Natural killer cell treated with Interleukin-12 subunit alpha and Interleukin-12 subunit beta and Interleukin-15 and Interleukin-18, amount 100 ng/mL, for 72 hours (primary cell): ENCODE data around the gene CRHR1. TPM values are rescaled to one million over a fixed set of nuclear protein-coding genes. Genes with fewer than 3 reads are reported as not detected.

Source experiments
- ATAC-seq, 2 donors: fragments of 150-1000 bp; cut with Tn5 transposase in 1 of 2; sonication (Bioruptor Pico), chemical (Tn5 transposase) in 1 of 2; 2 replicates each; pipeline ENCODE4 v1.10.0; 2021
- DNase-seq: peaks from one replicate; pipeline ENCODE4 v3.0.0; 2022; ENCODE audit warnings: low spot score
- H3K27ac Mint-ChIP-seq, 2 donors: 1 replicate in 1 of 2; 2 replicates in 1 of 2; pipeline ENCODE4 v1.8.0; 2022; ENCODE audit warnings: mixed read lengths in 2 of 2, mild to moderate bottlenecking in 1 of 2, moderate library complexity in 1 of 2
- H3K27me3 Mint-ChIP-seq, 2 donors: 1 replicate in 1 of 2; 2 replicates in 1 of 2; pipeline ENCODE4 v1.8.0; 2022; ENCODE audit warnings: mixed read lengths in 2 of 2
- H3K36me3 Mint-ChIP-seq: one replicate; pipeline ENCODE4 v1.8.0; 2022; ENCODE audit warnings: mixed read lengths
- H3K4me1 Mint-ChIP-seq, 2 donors: 1 replicate in 1 of 2; 2 replicates in 1 of 2; pipeline ENCODE4 v1.8.0; 2022; ENCODE audit warnings: low read depth in 2 of 2, mixed read lengths in 2 of 2, mild to moderate bottlenecking in 1 of 2
- H3K4me3 Mint-ChIP-seq: one replicate; pipeline ENCODE4 v1.8.0; 2022; ENCODE audit warnings: mixed read lengths
- H3K9me3 Mint-ChIP-seq: 2 replicates; pipeline ENCODE4 v1.8.0; 2022; ENCODE audit warnings: mixed read lengths
- total RNA-seq, 2 donors: library from RNA; stranded (reverse); gene quantifications; one replicate each; pipeline ENCODE4 v1.2.3, GENCODE V29; 2022

Gene CRHR1
- total RNA-seq, 2 donors from 2014 or later = not detected

DNA sequence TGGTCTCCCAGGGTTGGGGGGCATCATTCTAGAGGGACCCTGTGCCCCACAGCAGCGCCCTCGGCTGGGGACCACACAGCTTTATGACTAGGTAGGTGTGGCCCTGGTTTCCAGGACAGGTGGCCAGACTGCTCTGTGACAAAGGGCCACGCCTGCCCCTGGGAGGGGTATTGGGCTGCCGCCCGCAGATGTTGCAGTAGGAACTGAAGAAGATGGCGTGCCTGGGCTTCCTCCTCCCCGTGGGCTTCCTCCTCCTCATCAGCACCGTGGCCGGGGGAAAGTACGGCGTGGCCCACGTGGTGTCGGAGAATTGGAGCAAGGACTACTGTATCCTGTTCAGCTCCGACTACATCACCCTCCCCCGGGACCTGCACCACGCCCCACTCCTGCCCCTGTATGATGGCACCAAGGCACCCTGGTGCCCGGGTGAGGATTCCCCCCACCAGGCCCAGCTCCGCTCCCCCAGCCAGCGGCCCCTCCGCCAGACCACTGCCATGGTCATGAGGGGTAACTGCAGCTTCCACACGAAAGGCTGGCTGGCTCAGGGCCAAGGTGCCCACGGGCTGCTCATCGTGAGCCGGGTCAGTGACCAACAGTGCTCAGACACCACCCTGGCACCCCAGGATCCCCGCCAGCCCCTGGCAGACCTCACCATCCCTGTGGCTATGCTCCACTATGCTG lies 60.7 kb downstream of the CRHR1 start, which contains the start of gene SPPL2C:
Gene SPPL2C (plus strand): TSS at position 187 of the 681 bp plus-strand sequence. CDS start 26 bp downstream, at position 213.
- Mint-ChIP-seq H3K4me3 (no peak within 1 kb of the TSS), H3K36me3 (no peaks in the 10 kb centered on the region), H3K27ac (no peak within 1 kb of the TSS), H3K4me1 (no peaks in the 10 kb centered on the region), H3K9me3 (no peaks in the 10 kb centered on the region), H3K27me3 (peaks cover 0 to 5% of the 10 kb centered on the region in 2 donors)
- DNase-seq (peak; percentile 42), ATAC-seq (no peak)

DNA sequence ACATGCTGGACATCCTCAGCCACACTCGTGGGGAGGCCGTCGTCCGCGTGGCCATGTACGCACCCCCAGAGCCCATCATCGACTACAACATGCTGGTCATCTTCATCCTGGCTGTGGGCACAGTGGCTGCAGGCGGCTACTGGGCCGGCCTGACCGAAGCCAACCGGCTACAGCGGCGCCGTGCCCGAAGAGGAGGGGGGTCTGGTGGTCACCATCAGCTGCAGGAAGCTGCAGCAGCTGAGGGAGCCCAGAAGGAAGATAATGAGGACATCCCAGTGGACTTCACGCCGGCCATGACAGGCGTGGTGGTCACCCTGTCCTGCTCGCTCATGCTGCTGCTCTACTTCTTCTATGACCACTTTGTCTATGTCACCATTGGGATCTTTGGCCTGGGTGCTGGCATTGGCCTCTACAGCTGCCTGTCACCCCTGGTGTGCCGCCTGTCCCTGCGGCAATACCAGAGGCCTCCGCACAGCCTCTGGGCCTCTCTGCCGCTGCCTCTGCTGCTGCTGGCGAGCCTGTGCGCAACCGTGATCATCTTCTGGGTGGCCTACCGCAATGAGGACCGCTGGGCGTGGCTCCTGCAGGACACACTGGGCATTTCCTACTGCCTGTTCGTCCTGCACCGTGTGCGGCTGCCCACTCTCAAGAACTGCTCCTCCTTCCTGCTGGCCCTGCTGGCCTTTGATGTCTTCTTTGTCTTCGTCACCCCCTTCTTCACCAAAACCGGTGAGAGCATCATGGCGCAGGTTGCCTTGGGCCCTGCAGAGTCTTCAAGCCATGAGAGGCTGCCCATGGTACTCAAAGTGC lies 61.5 kb downstream of the CRHR1 start:
- peak; percentile 56 for DNase-seq
- H3K4me3 Mint-ChIP-seq = no peak overlapping the region
- no peaks in the 10 kb centered on the region for H3K36me3 Mint-ChIP-seq
- no peaks in the 10 kb centered on the region for H3K9me3 Mint-ChIP-seq
- H3K27me3 Mint-ChIP-seq = peaks cover 0 to 5% of the 10 kb centered on the region in 2 donors
- no peak overlapping the region for H3K27ac Mint-ChIP-seq
- ATAC-seq = no peak
- H3K4me1 Mint-ChIP-seq = no peaks in the 10 kb centered on the region

DNA sequence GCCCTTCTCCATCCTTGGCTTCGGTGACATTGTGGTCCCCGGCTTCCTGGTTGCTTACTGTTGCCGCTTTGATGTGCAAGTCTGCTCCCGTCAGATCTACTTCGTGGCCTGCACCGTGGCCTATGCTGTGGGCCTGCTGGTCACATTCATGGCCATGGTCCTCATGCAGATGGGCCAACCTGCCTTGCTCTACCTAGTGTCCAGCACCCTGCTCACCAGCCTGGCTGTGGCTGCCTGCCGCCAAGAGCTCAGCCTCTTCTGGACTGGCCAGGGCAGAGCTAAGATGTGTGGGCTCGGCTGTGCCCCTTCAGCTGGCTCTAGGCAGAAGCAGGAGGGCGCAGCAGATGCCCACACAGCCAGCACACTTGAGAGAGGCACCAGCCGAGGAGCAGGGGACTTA lies 62.1 kb downstream of the CRHR1 start:
- no peaks in the 10 kb centered on the region for H3K9me3 Mint-ChIP-seq
- no peak overlapping the region for H3K27ac Mint-ChIP-seq
- H3K36me3 Mint-ChIP-seq = no peaks in the 10 kb centered on the region
- ATAC-seq (no peak), DNase-seq (peak; percentile 60)
- no peaks in the 10 kb centered on the region for H3K4me1 Mint-ChIP-seq
- no peak overlapping the region for H3K4me3 Mint-ChIP-seq
- peaks cover 0 to 5% of the 10 kb centered on the region in 2 donors for H3K27me3 Mint-ChIP-seq

DNA sequence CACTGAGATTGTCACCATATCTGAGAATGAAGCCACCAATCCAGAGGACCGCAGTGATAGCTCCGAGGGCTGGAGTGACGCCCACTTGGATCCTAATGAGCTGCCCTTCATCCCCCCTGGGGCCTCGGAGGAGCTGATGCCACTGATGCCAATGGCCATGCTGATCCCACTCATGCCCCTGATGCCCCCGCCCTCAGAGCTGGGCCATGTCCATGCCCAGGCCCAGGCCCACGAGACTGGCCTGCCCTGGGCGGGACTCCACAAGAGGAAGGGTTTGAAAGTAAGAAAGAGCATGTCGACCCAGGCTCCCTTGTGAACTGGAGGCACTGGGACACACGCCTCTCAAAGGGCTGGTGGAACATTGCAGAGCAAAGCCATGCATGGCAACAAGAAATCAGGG lies 62.5 kb downstream of the CRHR1 start:
- ATAC-seq = no peak
- H3K27me3 Mint-ChIP-seq = peaks cover 0 to 5% of the 10 kb centered on the region in 2 donors
- H3K27ac Mint-ChIP-seq = no peak overlapping the region
- H3K4me3 Mint-ChIP-seq = no peak overlapping the region
- H3K4me1 Mint-ChIP-seq = no peaks in the 10 kb centered on the region
- no peaks in the 10 kb centered on the region for H3K36me3 Mint-ChIP-seq
- DNase-seq = peak; percentile 50
- H3K9me3 Mint-ChIP-seq = no peaks in the 10 kb centered on the region

DNA sequence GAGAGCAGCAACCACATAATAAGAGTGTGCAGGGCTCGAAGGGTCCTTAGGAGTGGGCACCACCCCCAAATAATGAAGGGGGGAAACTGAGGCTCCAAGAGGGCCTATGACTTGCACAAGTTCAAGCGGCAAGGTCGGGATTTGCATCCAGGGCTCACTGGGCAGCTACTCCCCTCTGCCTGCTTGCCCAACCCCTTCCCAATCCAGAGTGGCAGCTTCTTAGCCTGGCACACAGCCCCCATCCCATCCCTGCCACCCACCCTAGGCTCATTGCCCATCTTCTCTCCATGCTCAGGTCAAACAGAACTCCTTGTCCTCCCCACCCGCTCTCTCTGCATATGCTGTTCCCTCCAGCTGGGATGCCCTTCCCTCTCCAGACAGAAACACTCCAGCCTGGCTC lies 63.0 kb downstream of the CRHR1 start:
- peaks cover 0 to 5% of the 10 kb centered on the region in 2 donors for H3K27me3 Mint-ChIP-seq
- no peaks in the 10 kb centered on the region for H3K4me1 Mint-ChIP-seq
- no peak overlapping the region for H3K27ac Mint-ChIP-seq
- peak; percentile 0 for DNase-seq
- no peaks in the 10 kb centered on the region for H3K9me3 Mint-ChIP-seq
- H3K4me3 Mint-ChIP-seq = no peak overlapping the region
- ATAC-seq = no peak
- no peaks in the 10 kb centered on the region for H3K36me3 Mint-ChIP-seq

DNA sequence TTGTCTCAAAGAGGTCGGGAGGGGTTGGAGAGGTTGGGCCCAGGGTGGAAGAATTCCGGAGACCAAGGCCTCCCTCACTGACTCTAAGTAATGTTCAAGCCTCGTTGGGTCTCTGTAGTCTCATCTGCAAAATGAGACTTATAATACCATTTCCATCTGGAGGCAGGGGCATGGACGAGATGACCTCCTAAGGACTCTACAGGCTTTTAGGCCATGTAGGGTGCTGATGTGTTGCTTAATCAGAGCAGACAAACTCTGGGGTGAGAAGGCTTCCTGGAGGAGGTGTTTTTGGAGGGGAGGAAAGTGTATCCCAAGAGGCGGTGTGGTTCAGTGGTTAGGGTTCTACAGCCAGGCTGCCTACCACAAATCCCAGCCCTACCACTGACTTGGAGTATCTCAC lies 63.6 kb downstream of the CRHR1 start:
- Mint-ChIP-seq H3K27ac (no peak overlapping the region), H3K9me3 (no peaks in the 10 kb centered on the region), H3K4me3 (no peak overlapping the region), H3K4me1 (peaks cover 2 to 4% of the 10 kb centered on the region in 2 donors), H3K27me3 (peaks cover 0 to 6% of the 10 kb centered on the region in 2 donors), H3K36me3 (no peaks in the 10 kb centered on the region)
- peak; percentile 15 for DNase-seq
- ATAC-seq = no peak

DNA sequence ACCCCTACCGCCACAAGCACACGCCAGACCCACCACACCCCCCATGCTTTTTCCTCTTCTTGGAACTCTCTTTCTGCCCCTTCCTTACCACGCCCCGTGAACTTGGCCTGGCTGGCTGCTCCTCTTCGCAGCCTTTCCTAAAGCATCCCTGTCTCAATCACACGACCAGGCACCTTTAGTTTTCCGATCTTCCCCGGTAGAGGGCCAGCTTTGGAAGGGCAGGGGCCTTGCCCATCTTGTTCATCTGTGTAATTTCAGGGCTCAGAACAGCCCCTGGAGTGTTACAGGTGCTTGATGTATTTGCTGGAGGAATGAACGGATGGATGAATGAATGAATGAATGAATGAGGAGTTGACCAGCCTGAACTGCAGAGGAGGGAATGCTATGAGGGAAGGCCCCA lies 64.3 kb downstream of the CRHR1 start:
- ATAC-seq (no peak), DNase-seq (no peak)
- H3K4me1 Mint-ChIP-seq = peaks cover 2 to 4% of the 10 kb centered on the region in 2 donors
- H3K27ac Mint-ChIP-seq = no peak overlapping the region
- peaks cover 0 to 6% of the 10 kb centered on the region in 2 donors for H3K27me3 Mint-ChIP-seq
- H3K9me3 Mint-ChIP-seq = no peaks in the 10 kb centered on the region
- no peak overlapping the region for H3K4me3 Mint-ChIP-seq
- no peaks in the 10 kb centered on the region for H3K36me3 Mint-ChIP-seq

DNA sequence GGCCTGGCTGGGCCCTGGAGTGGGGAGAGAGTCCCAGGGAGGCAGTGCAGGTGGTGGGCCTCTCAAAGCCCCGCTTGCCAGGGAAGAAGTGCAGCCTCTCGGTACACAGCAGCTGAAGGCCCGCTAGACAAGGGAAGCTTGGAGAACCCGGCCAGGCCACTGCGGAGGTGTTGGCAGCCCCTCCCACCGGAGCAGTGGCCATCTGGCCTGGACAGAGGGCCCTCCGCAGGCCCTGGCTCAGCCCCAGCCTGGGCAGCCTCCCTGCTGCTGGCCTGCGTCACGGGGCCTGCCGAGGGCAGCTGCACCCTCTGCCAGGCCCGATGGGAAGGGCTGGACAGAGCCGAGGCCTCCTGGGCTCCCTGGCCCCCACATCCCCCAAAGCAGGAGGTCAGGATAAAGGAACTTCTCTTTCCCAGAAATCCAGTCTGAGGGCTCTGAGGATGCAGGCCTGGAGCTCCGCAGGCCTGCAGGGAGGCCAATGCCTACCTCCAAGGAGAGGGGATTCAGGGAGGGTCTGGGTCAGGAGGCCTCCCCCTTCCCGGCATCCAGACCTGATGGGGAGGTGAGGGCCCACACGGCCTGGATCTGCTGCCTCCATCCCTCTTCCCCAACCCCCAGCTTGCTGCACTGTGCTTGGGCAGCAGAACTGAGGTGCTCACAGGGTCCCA lies 64.9 kb downstream of the CRHR1 start:
- Mint-ChIP-seq H3K4me1 (peaks cover 2 to 4% of the 10 kb centered on the region in 2 donors), H3K9me3 (no peaks in the 10 kb centered on the region), H3K27ac (no peak overlapping the region), H3K36me3 (no peaks in the 10 kb centered on the region), H3K4me3 (no peak overlapping the region), H3K27me3 (peaks cover 0 to 6% of the 10 kb centered on the region in 2 donors)
- ATAC-seq (no peak), DNase-seq (peak; percentile 56)

DNA sequence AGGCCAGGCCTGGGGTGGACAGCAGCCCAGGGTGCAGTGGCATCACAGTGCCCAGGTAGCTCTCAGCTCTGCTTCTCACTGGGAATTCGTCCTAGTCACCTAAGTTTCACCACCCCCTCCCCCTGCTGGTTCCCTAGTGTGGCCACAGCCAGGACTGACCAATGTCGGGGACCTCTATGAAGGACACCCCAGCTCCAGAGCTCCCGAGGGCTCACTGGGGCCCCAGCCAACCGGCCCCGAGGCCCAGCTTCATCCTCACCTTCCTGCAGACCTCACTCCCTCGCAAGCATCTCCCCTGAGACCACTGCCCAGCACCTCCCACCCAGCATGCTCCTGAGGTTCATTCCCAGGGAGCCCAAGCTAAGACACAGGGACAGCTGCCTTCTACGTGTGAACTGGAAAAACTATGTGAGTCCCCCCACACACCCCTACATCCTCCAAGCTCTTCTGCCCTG lies 65.4 kb downstream of the CRHR1 start:
- Mint-ChIP-seq H3K4me1 (peaks cover 2 to 4% of the 10 kb centered on the region in 2 donors), H3K9me3 (no peaks in the 10 kb centered on the region), H3K36me3 (no peaks in the 10 kb centered on the region), H3K27me3 (peaks cover 0 to 10% of the 10 kb centered on the region in 2 donors), H3K27ac (no peak overlapping the region), H3K4me3 (no peak overlapping the region)
- DNase-seq (peak; percentile 35), ATAC-seq (peak in 1 of 2 donors; percentile 19)

DNA sequence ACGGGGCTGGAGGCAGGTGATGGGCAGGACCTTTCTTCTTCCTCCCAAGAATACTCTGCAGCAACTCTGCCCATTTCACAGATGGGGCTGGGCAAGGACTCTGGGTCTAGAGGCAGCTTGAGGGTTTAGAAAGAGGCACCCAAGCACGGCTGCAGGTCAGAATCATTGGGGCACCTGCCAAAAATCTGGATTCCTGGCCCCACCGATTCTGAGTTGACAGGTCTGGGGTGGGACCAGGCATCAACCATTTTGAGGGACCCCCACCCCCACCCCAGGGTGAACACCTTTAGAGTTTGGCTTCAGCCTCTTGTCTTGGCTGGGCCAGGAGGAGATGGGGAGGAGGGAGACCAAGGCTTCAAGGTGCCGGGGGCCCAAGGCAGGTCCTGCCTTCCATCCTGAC lies 65.9 kb downstream of the CRHR1 start:
- Mint-ChIP-seq H3K9me3 (no peaks in the 10 kb centered on the region), H3K27me3 (peaks cover 0 to 12% of the 10 kb centered on the region in 2 donors), H3K4me3 (no peak overlapping the region), H3K36me3 (no peaks in the 10 kb centered on the region), H3K27ac (no peak overlapping the region), H3K4me1 (peaks cover 2 to 4% of the 10 kb centered on the region in 2 donors)
- ATAC-seq (no peak), DNase-seq (peak; percentile 35)

DNA sequence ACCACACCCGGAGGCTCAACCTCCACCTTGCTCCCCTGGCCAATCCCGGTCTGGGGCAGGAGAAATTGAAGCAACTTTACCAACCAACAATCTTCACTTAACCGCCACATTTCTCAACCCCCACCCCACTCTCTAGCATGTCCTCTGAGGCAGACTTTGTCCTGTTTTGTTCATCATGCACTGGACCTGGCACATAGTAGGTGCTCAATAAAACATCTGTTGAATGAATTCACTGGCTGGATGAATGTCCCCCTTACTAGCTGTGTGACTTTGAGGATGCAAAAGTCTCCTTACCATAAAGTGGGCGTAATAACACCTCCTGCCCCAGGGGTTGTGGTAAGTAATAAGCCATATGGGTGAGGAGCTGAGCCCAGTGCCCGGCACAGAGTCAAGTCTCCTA lies 66.3 kb downstream of the CRHR1 start:
- no peak overlapping the region for H3K4me3 Mint-ChIP-seq
- DNase-seq (no peak), ATAC-seq (no peak)
- H3K4me1 Mint-ChIP-seq = peaks cover 2 to 4% of the 10 kb centered on the region in 2 donors
- no peak overlapping the region for H3K27ac Mint-ChIP-seq
- H3K9me3 Mint-ChIP-seq = no peaks in the 10 kb centered on the region
- H3K36me3 Mint-ChIP-seq = no peaks in the 10 kb centered on the region
- peaks cover under 1 to 15% of the 10 kb centered on the region in 2 donors for H3K27me3 Mint-ChIP-seq

DNA sequence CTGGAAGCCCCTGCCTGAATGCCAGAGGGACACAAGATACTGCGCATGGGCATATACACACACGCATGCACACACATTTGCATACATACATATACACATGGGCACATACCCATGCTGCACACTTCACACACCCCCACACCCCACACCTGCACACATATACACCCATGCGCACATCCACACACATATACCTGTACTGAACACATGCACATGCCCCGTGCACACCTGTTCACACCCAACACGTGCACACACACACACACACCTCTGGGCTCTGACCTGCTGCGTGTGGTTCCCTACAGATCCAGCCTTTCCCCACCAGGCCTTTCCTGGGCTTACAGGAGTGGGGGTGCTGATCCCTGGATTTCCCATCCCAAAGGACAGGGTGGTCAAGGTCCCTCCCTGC lies 66.9 kb downstream of the CRHR1 start:
- DNase-seq (no peak), ATAC-seq (peak in 1 of 2 donors; percentile 42)
- Mint-ChIP-seq H3K4me3 (no peak overlapping the region), H3K27me3 (peaks cover 6 to 18% of the 10 kb centered on the region in 2 donors), H3K36me3 (no peaks in the 10 kb centered on the region), H3K27ac (no peak overlapping the region), H3K9me3 (no peaks in the 10 kb centered on the region), H3K4me1 (peaks cover 2 to 4% of the 10 kb centered on the region in 2 donors)

DNA sequence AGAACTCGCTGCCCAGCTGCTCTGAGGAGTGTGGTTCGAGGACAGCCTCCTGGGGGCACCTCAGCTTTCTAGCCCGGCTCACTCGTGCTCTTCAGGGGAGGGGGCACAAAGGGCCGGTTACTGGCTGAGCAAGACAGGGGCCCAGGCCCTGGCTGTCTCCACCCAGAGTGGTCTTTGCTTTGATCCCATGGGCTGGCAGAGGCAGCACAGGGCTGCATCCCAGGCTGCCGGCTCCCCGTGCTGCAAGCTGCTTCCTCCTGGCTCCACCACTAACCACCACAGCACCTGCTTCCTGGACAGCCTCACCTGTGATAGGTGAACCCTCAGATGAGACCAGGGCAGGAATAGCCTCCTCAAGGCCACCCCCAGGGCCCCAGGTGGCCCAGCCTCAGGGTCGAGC lies 67.3 kb downstream of the CRHR1 start:
- no peak overlapping the region for H3K4me3 Mint-ChIP-seq
- peaks cover 8 to 18% of the 10 kb centered on the region in 2 donors for H3K27me3 Mint-ChIP-seq
- ATAC-seq (no peak), DNase-seq (peak; percentile 51)
- H3K27ac Mint-ChIP-seq = no peak overlapping the region
- H3K9me3 Mint-ChIP-seq = no peaks in the 10 kb centered on the region
- H3K36me3 Mint-ChIP-seq = no peaks in the 10 kb centered on the region
- peaks cover 2 to 4% of the 10 kb centered on the region in 2 donors for H3K4me1 Mint-ChIP-seq
